ENCODE measurements around the gene TLE1. TPM values are rescaled to one million over a fixed set of nuclear protein-coding genes. Genes with fewer than 3 reads are reported as not detected.

TLE1 gene
- total and polyA plus RNA-seq, 5 donors from 2014 or later = 0.03 to 5.5 (median 0.43) TPM; not detected in 1

- H3K4me3 Mint-ChIP-seq = no peak overlapping the region
- H3K9me3 Mint-ChIP-seq = peaks cover 0 to 4% (median 1%) of the 10 kb centered on the region in 7 donors
These were observed 30.6 kb upstream of the TLE1 start for GRCh38 chr9:81719972-81720371.

GRCh38 chr9:81718244-81718643 lies 28.9 kb upstream of the TLE1 start:
- no peak for DNase-seq
- no peak overlapping the region for H3K27ac Mint-ChIP-seq

More at GRCh38 chr9:81719972-81720371, 30.6 kb upstream of the TLE1 start:
- no peaks in the 10 kb centered on the region for H3K4me1 ChIP-seq (ENCODE audit: control insufficient read depth, insufficient read depth, low read length, poor library complexity, severe bottlenecking)
- Mint-ChIP-seq H3K27ac (no peak overlapping the region), H3K36me3 (no peaks in the 10 kb centered on the region), H3K4me1 (no peaks in the 10 kb centered on the region), H3K27me3 (no peaks in the 10 kb centered on the region)
- H3K9me3 ChIP-seq (ENCODE audit: control insufficient read depth in 2 of 2, low read length in 2 of 2) = no peaks in the 10 kb centered on the region
- DNase-seq (no peak), ATAC-seq (ENCODE audit: low read depth in 2 of 2) (no peak)
- no peak overlapping the region for H3K27ac ChIP-seq (ENCODE audit: insufficient read depth, low read length, poor library complexity, severe bottlenecking)
- H3K27me3 ChIP-seq (ENCODE audit: control insufficient read depth, insufficient read depth, low read length) = no peaks in the 10 kb centered on the region
- H3K36me3 ChIP-seq (ENCODE audit: control insufficient read depth, insufficient read depth, low read length) = no peaks in the 10 kb centered on the region
- H3K4me3 ChIP-seq (ENCODE audit: low read depth, low read length) = no peak overlapping the region

GRCh38 chr9:81717747-81718077 lies 28.4 kb upstream of the TLE1 start:
- no peaks in the 10 kb centered on the region for H3K4me1 Mint-ChIP-seq
- Histone ChIP-seq H3K36me3 (ENCODE audit: control insufficient read depth, insufficient read depth, low read length) (no peaks in the 10 kb centered on the region), H3K27ac (ENCODE audit: insufficient read depth, low read length, poor library complexity, severe bottlenecking) (no peak overlapping the region), H3K9me3 (ENCODE audit: control insufficient read depth in 2 of 2, low read length in 2 of 2) (no peaks in the 10 kb centered on the region), H3K27me3 (ENCODE audit: control insufficient read depth, insufficient read depth, low read length) (no peaks in the 10 kb centered on the region), H3K4me1 (ENCODE audit: control insufficient read depth, insufficient read depth, low read length, poor library complexity, severe bottlenecking) (no peaks in the 10 kb centered on the region), H3K4me3 (ENCODE audit: low read depth, low read length) (no peak overlapping the region)
- no peak for ATAC-seq (ENCODE audit: low read depth in 2 of 2)
- H3K4me3 Mint-ChIP-seq = no peak overlapping the region
- no peak overlapping the region for H3K27ac Mint-ChIP-seq
- H3K9me3 Mint-ChIP-seq = peaks cover 0 to 4% (median under 1%) of the 10 kb centered on the region in 7 donors
- no peaks in the 10 kb centered on the region for H3K27me3 Mint-ChIP-seq
- no peak for DNase-seq
- no peaks in the 10 kb centered on the region for H3K36me3 Mint-ChIP-seq

More at GRCh38 chr9:81718244-81718643, 28.9 kb upstream of the TLE1 start:
- no peaks in the 10 kb centered on the region for H3K4me1 Mint-ChIP-seq
- ATAC-seq (ENCODE audit: low read depth in 2 of 2) = no peak
- Histone ChIP-seq H3K4me1 (ENCODE audit: control insufficient read depth, insufficient read depth, low read length, poor library complexity, severe bottlenecking) (no peaks in the 10 kb centered on the region), H3K27ac (ENCODE audit: insufficient read depth, low read length, poor library complexity, severe bottlenecking) (no peak overlapping the region), H3K27me3 (ENCODE audit: control insufficient read depth, insufficient read depth, low read length) (no peaks in the 10 kb centered on the region), H3K4me3 (ENCODE audit: low read depth, low read length) (no peak overlapping the region), H3K9me3 (ENCODE audit: control insufficient read depth in 2 of 2, low read length in 2 of 2) (no peaks in the 10 kb centered on the region), H3K36me3 (ENCODE audit: control insufficient read depth, insufficient read depth, low read length) (no peaks in the 10 kb centered on the region)
- H3K9me3 Mint-ChIP-seq = peaks cover 0 to 4% (median 1%) of the 10 kb centered on the region in 7 donors
- no peak overlapping the region for H3K4me3 Mint-ChIP-seq
- H3K36me3 Mint-ChIP-seq = no peaks in the 10 kb centered on the region
- H3K27me3 Mint-ChIP-seq = no peaks in the 10 kb centered on the region

- peaks cover 0 to 4% (median 0%) of the 10 kb centered on the region in 7 donors for H3K9me3 Mint-ChIP-seq
These were observed 27.9 kb upstream of the TLE1 start for GRCh38 chr9:81717061-81717746.

GRCh38 chr9:81716409-81716808 lies 27.1 kb upstream of the TLE1 start:
- H3K4me3 Mint-ChIP-seq = no peak overlapping the region

More at GRCh38 chr9:81717061-81717746, 27.9 kb upstream of the TLE1 start:
- Mint-ChIP-seq H3K4me1 (no peaks in the 10 kb centered on the region), H3K27ac (no peak overlapping the region), H3K27me3 (no peaks in the 10 kb centered on the region), H3K4me3 (no peak overlapping the region), H3K36me3 (no peaks in the 10 kb centered on the region)
- no peaks in the 10 kb centered on the region for H3K36me3 ChIP-seq (ENCODE audit: control insufficient read depth, insufficient read depth, low read length)
- ATAC-seq (ENCODE audit: low read depth in 2 of 2) = no peak
- DNase-seq = no peak
- H3K4me3 ChIP-seq (ENCODE audit: low read depth, low read length) = no peak overlapping the region
- H3K9me3 ChIP-seq (ENCODE audit: control insufficient read depth in 2 of 2, low read length in 2 of 2) = no peaks in the 10 kb centered on the region
- no peak overlapping the region for H3K27ac ChIP-seq (ENCODE audit: insufficient read depth, low read length, poor library complexity, severe bottlenecking)
- H3K4me1 ChIP-seq (ENCODE audit: control insufficient read depth, insufficient read depth, low read length, poor library complexity, severe bottlenecking) = no peaks in the 10 kb centered on the region
- no peaks in the 10 kb centered on the region for H3K27me3 ChIP-seq (ENCODE audit: control insufficient read depth, insufficient read depth, low read length)

GRCh38 chr9:81705578-81705977 lies 16.2 kb upstream of the TLE1 start:
- Histone ChIP-seq H3K36me3 (ENCODE audit: control insufficient read depth, insufficient read depth, low read length) (no peaks in the 10 kb centered on the region), H3K4me3 (ENCODE audit: low read depth, low read length) (no peak overlapping the region), H3K4me1 (ENCODE audit: control insufficient read depth, insufficient read depth, low read length, poor library complexity, severe bottlenecking) (no peaks in the 10 kb centered on the region), H3K27me3 (ENCODE audit: control insufficient read depth, insufficient read depth, low read length) (no peaks in the 10 kb centered on the region), H3K9me3 (ENCODE audit: control insufficient read depth in 2 of 2, low read length in 2 of 2) (no peaks in the 10 kb centered on the region), H3K27ac (ENCODE audit: insufficient read depth, low read length, poor library complexity, severe bottlenecking) (no peak overlapping the region)
- Mint-ChIP-seq H3K4me1 (no peaks in the 10 kb centered on the region), H3K9me3 (peaks cover 0 to 4% (median 0%) of the 10 kb centered on the region in 7 donors), H3K36me3 (no peaks in the 10 kb centered on the region), H3K4me3 (no peak overlapping the region), H3K27me3 (no peaks in the 10 kb centered on the region), H3K27ac (no peak overlapping the region)
- DNase-seq (no peak), ATAC-seq (ENCODE audit: low read depth in 2 of 2) (no peak)

More at GRCh38 chr9:81716409-81716808, 27.1 kb upstream of the TLE1 start:
- DNase-seq (no peak), ATAC-seq (ENCODE audit: low read depth in 2 of 2) (no peak)
- no peaks in the 10 kb centered on the region for H3K27me3 ChIP-seq (ENCODE audit: control insufficient read depth, insufficient read depth, low read length)
- no peaks in the 10 kb centered on the region for H3K27me3 Mint-ChIP-seq
- no peaks in the 10 kb centered on the region for H3K36me3 Mint-ChIP-seq
- H3K4me1 ChIP-seq (ENCODE audit: control insufficient read depth, insufficient read depth, low read length, poor library complexity, severe bottlenecking) = no peaks in the 10 kb centered on the region
- no peaks in the 10 kb centered on the region for H3K36me3 ChIP-seq (ENCODE audit: control insufficient read depth, insufficient read depth, low read length)
- no peaks in the 10 kb centered on the region for H3K4me1 Mint-ChIP-seq
- no peaks in the 10 kb centered on the region for H3K9me3 ChIP-seq (ENCODE audit: control insufficient read depth in 2 of 2, low read length in 2 of 2)
- peaks cover 0 to 6% (median 2%) of the 10 kb centered on the region in 7 donors for H3K9me3 Mint-ChIP-seq
- no peak overlapping the region for H3K4me3 ChIP-seq (ENCODE audit: low read depth, low read length)
- no peak overlapping the region for H3K27ac ChIP-seq (ENCODE audit: insufficient read depth, low read length, poor library complexity, severe bottlenecking)
- no peak overlapping the region for H3K27ac Mint-ChIP-seq

GRCh38 chr9:81694541-81694940 lies 5.2 kb upstream of the TLE1 start:
- no peak overlapping the region for H3K4me3 Mint-ChIP-seq
- no peaks in the 10 kb centered on the region for H3K36me3 Mint-ChIP-seq

More at GRCh38 chr9:81694541-81694940, 5.2 kb upstream of the TLE1 start:
- Histone ChIP-seq H3K4me1 (ENCODE audit: control insufficient read depth, insufficient read depth, low read length, poor library complexity, severe bottlenecking) (no peaks in the 10 kb centered on the region), H3K9me3 (ENCODE audit: control insufficient read depth in 2 of 2, low read length in 2 of 2) (no peaks in the 10 kb centered on the region), H3K4me3 (ENCODE audit: low read depth, low read length) (no peak overlapping the region), H3K27me3 (ENCODE audit: control insufficient read depth, insufficient read depth, low read length) (no peaks in the 10 kb centered on the region), H3K36me3 (ENCODE audit: control insufficient read depth, insufficient read depth, low read length) (no peaks in the 10 kb centered on the region), H3K27ac (ENCODE audit: insufficient read depth, low read length, poor library complexity, severe bottlenecking) (no peak overlapping the region)
- peaks cover 0 to 8% (median 0%) of the 10 kb centered on the region in 4 donors for H3K4me1 Mint-ChIP-seq
- H3K9me3 Mint-ChIP-seq = peaks cover 0 to 4% (median 0%) of the 10 kb centered on the region in 7 donors
- peaks cover 22% of the 10 kb centered on the region for H3K27me3 Mint-ChIP-seq
- ATAC-seq (ENCODE audit: low read depth in 2 of 2) = no peak
- DNase-seq = no peak
- no peak overlapping the region for H3K27ac Mint-ChIP-seq
